Cerebellar nuclear complex (tissue), 1 donor: ENCODE measurements around the gene PRAC2.

ENCODE experiments used
- DNase-seq, 2 experiments: peaks; one replicate each; lab custom pipeline; 2025; lab: John Stamatoyannopoulos, UW

Gene PRAC2

DNA sequence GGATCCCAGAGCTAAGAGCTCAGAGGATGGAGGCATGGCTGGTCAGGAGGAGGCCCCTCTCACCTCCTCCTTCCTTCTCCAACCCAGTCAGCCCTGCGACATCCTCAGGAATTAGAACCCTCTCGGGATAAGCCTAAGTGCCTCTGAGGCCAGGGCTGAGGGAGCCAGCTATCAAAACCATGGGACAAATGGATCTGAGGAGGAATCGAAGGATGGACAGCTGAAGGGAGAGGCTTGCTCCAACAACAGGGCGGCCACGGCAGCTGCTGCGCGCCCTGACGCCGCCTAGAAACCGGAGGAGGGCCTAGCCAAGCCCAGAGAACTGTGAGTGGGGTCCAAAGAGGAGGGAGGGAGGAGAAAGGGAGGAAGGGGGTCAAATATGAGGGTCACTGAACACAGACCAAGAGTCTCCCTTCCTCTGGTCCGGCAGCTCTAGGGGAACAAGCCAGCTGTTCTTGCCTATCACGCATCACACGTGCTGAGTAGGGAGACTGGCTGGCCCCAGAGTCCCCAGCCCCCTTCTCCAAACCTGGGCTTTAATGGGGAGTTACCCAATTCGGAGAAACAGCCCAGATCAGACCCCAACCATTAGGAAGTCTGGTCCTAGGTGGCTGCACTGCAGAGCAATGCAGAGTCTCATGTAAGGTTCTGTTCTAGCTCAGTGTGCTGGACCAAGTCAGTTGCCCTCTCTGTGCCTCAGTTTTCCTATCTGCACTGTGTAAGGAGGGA is 11.5 kb downstream of the PRAC2 start:
- no peak for DNase-seq

DNA sequence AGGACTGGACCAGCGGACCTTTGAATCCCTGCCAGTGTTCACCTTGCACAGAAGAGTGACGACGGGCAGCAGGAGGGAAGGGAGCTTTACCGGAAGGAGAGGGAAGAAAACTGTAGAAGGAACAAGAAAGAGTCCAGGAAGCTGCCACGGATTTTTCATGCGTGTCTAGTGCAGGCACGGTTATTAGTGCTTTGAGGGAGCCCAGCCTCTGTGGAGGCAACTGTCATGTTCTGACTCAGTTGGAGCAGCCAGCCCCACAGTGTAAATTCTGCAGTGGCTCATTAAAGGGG is 12.0 kb downstream of the PRAC2 start:
- no peak for DNase-seq

DNA sequence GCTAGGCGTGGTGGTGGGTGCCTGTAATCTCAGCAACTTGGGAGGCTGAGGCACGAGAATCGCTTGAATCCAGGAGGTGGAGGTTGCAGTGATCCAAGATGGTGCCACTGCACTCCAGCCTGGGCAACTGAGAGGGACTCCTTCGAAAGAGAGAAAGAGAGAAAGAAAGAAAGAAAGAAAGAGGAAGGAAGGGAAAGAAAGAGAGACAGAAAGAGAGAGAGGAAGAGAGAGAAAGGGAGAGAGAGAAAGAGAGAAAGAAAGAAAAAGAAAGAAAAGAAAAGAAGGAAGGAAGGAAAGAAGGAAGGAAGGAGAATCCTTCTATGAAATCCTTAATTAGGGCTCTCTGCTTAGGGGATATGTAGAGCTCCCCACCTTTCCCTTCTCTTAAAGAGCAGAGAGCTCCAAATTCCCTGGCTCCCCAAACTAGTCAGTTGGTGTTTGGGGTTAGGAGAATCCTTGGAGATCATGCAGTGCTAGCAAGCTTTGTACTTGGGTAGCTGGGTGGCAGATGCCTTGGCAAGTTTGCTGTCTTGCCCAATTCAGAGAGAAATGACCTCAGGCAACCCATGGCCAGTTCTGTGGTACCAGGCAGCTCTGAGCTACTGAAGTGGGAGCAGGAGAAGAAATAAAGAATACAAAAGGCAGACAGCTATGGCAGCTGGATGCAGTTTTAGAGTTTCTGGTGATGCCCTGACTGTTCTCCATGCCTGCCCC is 14.5 kb downstream of the PRAC2 start:
- no peak for DNase-seq

DNA sequence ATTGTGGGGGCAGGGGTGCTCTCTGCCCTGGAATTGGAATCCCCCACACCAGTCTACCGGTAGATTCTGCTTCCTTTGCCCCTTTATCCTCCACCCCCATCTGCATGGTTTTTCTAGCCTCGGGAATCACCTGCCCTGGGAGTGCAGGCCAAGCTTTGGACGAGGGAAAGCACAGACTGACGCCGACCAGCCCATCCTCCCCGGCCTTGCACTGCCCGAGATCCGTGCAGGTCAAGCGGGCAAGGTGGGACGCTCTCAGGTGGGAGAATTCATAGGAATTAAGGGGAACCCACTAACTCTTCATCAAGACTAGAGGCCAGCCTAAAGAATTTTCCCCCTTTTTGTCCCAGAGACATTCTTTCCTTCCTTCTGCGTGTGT is 15.4 kb downstream of the PRAC2 start:
- no peak for DNase-seq

DNA sequence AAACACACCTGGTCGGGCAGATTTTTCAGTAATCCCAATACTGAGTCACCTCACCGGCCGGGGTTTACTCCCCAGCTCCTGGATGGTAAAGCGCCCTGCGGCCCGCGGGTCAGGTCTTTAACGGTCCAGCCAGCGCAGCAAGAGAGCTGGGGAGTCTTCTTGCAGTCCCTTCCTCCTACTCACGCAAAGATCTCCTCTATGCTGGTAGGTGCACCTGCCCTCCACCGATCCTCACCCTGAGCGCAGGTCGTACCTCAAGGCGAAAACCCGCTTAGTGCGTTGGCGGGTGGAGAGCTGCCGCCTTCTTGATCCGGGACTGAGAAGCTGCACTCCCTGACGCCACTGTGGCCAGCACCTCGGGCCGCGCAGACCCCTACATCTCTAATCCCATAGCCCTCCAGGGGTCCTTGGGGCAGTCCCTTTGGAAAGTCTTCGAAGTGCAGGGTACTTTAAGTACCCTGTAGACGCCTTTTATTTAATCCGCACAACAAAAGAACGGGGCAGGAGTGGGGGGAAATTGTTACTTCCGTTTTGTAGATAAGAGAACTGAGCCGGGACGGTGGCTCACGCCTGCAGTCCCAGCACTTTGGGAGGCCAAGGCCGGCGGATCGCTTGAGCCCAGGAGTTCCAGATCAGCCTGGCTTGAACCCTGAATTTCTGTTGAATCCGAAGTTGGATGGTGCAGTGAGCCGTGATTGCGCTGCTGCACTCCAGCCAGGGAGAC is 16.0 kb downstream of the PRAC2 start:
- DNase-seq: no peak

DNA sequence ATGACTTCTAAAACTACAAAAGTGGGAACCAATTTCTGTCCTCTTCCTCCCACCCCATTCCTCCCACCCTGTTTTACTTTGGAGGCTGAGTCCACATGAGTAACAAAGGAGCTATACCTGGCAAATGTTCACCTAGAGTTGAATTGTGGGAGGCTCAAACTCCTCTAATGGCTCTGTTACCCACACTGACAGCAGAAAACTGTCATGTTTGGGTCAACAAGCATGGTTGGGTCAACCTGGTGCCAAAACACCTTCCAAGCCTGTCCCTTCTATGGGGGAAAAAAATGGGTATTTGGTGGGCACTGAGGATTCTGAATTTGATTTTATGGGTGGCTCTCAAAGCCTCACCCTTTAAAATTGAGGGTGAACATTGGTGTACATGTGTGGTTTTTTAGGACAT is 17.6 kb downstream of the PRAC2 start:
- no peak for DNase-seq

DNA sequence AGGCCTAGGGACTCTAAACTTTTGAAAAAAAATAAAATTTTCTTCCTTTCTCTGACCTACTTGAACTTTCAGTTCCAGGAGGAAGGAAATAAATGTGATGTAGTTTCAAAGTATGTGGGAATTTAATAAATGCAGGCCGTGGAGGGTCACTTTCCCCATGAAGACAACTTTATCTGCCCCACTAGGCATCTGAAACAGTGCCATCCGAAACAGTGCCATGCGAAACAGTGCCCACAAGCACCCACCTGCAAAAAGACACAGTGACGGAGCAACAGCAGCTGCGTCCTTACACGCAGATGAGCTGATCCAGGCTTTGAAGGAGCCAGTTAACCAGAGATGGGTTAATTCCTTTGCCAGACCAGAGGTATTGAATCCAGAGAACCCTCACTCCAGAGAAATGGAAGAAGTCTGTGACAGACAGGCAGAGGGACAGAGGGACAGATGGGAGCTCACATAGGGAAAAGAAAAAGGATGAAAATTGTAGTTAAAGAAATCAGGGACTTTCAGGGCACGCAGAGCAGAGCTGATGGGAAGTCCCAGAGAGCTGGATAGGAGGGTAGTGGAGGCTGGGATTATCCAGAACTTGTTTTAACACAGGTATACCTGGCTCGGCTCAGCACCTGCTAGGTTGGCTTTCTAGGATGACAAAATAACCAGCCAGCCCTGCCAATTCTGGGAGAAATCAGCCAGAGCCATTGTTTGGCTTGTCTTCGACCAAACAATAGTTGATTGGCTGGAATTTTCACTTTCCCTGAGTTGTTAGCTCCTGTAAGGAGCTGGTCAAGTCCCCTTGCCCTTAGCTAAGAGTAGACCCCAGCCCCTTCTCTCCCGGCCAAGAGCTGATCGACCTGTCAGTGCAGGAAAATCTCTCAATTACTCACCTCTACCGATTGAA is 22.6 kb downstream of the PRAC2 start:
- no peak for DNase-seq

DNA sequence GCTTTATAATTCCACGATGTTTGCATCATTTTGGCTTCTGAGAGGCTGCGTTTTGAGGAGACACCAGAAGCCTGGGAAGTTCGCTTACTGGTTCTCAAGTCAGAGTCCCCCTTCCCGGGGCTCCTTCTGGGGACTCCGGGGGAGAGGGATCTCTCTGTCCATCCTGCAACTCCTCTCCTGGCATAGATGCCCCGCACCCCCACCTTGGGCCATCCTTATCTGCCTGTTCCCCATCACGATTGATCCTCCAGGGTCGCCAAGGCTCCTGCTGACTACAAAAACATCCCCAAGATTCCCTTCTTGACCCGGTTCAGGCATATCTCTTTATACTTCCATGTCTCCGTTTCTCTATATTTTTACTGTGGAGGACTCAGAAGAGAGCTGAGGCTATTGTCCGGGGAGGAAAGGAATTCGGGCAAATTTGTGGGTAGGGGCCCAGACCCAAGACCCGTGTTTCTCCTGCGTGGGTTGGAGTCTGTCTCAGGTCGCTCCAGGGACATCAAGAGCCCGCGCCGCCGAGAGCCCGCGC is 24.0 kb downstream of the PRAC2 start:
- DNase-seq: no peak

DNA sequence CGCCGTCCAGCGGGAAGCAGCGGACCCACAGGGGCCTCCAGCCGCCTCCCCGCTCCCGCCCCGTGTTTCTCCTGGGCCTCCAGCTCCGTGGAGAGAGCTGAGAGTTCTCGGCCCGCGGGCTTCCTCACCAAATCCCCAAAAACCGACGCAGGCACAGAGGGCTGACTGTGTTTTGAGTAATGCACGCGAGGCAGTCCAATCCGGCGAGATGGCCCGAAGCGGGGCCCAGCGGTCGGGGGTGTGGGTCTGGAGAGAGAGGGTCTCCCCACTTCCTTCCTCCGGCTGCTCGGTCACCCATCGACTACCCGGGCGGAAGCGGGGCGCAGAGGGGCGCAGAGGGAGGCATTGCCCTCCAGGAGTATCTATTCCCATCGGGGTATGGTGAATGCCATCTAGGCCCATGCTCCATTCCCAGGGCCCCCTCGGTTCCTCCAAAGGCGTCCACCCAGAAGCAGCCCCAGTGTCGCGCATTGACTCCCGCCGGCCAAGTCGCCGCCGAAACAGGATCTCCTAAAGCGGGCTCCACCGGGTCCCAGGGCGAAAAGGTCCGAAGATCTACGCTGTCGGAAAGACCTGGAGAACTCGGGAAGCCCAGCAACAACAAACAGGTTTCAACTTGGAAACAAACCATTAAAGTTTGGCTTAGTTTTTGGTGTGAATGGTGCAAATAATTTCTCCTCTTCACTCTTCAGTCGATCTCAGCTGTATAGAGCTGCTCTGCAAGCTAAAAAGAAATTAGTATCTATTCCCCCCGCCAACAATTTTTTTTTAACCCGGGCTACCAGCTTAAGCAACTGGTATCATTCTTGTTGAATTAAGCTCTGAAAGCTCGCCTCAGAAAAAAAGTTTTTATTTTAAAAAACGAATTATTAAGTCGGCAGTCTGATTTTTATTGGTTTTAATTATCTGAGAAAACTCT is 24.7 kb downstream of the PRAC2 start:
- DNase-seq: no peak

DNA sequence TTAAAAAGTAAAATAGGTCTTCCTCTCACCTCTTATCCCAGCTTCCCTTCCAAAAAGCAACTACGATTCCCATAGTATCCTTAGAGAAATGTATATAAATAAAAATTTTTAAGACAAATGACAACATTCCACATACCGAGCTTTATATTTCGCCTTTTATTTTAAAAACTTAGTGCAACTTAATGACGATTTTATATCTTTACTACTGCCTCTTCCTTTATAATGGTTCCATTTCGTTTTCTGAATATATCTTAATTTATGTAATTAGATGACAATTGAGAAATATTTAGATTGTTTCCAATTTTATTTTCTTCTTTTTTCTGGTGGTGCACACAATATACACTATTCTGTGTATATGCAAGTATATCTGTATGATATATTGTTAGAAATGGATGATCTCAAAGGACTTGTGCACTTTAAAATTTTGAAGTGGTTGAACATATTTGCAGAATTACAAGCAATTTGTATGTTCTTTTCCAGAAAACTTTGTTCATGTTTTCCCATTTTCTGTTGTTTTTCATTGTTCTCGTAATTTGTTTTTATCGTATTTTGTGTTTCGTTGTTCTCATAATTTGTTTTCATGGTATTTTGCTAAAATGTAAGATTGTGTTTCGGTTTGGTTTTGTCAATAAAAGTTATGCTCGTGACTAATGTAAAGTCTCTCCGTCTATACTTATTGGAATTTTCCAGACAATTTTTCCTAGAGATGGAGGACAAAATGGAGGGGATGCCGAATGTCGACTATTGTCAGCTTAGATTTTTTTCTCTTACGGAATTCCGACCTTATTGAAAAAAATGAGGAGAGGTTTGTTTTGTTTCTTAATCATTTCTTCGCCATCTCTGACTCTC is 26.0 kb downstream of the PRAC2 start:
- DNase-seq: no peak

DNA sequence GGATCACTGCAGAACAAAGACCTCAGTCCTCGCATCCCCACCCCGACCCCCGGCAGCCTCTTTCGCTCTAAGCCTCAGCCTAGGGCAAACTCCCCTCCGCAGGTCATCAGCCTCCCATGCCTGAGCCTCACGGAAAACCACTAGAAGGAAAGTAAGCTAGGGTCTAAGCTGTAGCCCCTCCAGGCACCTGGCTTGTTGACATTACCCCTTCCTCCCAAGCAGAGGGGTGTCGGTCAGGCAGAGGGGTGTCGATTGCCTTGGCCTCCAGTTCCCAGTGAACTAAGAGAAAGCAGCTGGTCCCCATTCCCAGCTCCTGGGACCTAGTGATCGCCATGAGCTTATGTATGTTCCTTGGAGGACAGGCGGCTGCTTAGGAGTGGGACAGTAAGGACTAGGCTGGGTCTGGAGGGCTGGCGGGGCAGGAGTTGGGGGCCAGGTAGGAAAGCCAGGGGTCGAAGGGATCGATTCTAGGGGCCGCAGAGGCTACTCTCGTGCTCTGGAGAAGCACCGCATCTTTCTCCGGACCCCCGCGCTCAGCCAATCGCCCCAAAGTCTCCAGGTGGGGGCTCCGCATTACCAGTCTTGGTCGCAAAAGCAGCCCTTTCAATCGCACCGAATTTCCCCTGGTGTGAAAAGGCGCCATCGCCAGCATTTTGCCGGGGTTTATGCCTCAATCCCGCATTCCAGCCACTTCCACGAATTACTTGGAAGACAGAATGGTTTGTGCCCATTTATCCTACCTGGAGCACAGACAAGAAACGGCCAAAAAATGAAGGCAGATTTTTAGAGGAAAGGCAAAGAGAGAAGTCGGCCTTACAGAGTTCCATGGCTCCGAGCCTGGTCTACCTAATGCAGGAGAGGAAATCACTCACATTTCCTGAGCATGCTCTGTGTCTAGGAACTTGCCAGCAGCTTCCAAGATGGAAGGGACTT is 26.9 kb downstream of the PRAC2 start:
- no peak for DNase-seq

DNA sequence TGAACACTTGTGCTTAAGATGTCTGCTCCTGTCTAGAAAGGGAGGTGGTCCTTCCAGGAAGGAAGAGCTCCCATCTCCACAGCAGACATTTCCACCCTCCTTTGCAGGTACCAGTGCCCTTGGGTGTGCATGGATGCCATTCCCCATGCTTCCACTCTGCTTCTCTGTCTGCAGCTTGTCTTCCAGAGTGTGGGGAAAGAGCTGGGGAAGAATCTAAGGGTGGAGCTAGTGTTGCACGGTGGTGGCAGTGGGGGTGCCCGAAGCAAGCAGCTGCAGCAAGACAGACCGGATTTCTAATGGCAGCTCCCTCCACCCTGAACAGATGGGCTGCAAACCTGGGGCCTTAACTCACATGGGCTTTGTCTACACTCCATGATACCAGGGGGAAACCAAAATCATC is 28.2 kb downstream of the PRAC2 start:
- DNase-seq: no peak

DNA sequence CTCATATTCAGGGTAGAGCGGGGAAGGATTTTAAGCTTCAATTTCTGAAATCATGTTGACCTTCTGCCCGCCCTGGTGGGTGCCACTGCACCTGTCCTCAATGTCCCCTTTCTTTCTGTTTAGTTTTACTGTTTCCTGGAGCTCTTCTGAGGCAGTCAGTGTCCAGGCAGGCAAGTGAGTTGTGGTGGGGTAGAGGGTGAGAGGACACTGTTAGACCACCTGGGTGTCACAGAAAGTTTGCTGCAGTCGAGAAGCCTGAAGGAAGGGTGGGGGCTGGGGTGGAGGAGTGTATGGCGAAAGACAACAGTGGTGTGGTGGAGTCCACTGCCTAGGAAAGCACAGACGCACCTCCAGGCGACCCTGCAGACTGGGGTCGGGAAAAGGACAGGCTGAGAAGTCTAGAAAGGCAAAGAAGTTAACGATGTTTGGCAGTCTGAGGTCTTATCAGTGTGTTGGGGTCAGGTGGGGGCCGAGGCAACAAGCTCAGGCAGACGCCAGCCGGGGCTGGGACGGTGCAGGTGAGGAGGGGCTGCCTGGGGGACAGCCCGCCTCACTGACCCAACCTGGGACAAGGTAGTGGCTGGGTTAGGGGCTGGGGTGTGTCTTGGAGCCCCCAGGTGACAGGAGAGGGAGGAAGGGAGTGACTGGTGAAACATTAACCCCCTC is 28.9 kb downstream of the PRAC2 start:
- no peak for DNase-seq

DNA sequence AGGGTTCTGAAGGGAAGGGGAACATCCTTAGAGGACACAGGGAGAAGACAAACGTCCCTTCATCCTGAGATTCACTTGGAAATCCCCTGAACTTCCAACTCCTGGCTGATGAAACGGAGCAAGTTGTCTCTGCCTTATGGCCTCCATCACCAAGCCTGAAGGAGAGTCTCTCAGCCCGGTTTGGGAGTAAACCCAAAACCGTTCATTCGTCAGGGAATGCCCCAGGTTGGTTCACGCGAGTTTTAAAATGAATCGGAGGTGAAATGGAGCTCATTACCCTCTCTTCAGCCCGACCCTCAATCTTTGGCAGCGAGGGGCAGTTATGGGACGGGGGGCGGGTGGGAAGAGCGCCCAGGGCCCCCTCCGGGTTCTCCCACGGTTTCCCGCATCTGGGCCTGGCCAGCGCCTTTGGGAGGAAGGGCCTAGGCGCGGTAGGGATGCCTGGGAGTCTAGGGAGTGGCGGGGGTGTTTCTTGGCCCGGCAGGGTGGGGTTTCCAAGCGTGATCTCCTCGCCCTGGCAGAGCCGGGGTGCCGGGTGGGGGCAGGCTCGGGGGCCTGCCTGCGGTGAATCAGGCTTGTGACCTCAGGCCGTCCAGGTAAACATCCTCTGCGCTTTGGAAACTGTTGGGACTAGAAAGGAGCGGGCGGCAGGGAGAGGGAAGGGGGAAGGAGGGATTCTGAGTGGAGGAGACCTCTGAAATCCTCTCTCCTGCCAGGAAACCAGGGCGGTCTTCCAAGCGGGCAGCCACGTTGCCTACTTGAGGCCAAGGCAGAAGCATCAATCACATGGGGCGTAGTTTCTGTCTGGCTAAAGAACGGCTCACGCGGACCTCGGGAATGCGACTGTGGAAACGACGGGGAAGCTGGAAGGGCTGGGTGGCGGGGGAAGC is 29.7 kb downstream of the PRAC2 start:
- no peak for DNase-seq

DNA sequence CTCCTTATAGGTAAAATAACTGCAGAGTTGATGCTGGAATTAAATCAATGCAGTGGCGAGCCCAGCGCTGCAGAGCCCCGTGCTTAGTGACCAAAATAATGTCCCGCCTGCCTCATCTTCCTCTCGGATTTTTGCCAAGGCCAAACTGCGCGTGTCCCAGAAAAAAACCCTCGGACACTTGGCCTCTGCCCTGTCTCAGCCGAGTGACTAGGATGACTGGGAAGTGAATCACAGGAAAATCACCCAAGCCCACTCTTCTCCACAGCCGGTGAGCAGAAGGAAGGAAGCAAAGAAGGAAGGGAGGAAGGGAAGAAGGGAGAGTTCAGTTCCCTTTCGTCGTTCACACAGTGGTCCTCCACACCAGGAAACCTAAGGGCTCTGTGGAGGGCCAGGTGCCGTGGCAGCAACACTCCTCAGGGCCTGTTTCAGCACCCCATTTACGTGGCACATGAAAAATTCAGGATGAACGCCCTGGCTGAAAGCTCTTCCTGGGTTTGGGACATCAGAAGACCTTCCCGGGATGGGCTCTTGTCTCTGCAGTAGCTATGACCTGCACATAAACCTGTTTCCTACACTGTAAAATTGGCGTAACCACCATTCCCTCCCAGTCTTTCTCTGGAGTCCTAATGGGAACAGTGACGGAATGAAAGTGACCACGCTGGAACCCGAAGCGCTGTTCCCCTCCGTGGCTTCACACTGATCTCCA is 31.0 kb downstream of the PRAC2 start:
- DNase-seq: no peak

DNA sequence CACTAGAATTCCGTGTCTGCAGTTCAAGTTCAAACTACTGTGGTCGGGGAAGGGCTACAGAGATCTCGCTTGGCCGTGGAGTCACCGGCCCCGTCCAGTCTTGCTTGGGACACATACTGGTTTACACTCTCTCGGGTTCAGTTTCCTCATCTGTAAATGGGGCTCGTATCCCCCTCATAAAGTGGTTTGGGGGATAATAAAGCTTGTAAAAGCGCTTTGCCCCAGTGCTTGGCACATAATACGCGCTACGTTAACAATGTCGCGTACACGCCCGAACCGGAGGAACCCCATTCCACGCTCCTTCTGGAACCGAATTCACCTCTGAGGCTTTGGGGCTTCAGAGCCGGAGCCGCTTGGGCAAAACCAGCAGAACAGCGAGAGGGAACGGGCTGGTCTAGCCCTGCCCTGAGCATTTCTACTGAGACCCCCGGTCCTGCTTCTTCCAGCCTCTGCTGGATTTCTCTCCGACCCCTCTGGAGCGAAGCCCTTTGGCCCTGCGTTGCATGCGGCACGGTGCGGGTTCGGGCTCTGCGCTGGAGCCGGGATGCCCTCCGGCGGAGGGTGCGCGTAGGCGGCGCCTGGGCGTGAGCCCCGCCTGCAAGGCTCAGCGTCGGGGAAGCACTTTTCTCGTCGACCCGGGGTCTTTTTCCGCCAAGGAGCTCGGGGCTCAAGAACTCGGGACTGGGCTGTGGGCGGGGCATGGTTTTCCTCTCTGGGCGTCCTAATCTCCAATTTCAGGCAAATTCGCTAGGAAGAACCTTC is 31.7 kb downstream of the PRAC2 start:
- no peak for DNase-seq
